Peyer's patch (tissue), 4 donors: Measurements from ENCODE around the gene ELOVL6.

Experiments
- POLR2A ChIP-seq, 2 donors: fragments of 450-650 bp; IDR thresholded peaks; one replicate each; pipeline ENCODE4 v1.5.1; 2017; ENCODE audit warnings: antibody characterized with exemption in 2 of 2, mild to moderate bottlenecking in 2 of 2, moderate library complexity in 2 of 2
- TF ChIP-seq, protein P1 (sequence below), 6 experiments: fragments of 450-650 bp in 4 of 6; fragments of 200-600 bp in 2 of 6; sonication (generic) in 1 of 6; IDR thresholded peaks; one replicate each; pipeline ENCODE4 v1.5.1; 2017 to 2019; ENCODE audit warnings: antibody characterized with exemption in 6 of 6, mild to moderate bottlenecking in 3 of 6, moderate library complexity in 1 of 6

DNA sequence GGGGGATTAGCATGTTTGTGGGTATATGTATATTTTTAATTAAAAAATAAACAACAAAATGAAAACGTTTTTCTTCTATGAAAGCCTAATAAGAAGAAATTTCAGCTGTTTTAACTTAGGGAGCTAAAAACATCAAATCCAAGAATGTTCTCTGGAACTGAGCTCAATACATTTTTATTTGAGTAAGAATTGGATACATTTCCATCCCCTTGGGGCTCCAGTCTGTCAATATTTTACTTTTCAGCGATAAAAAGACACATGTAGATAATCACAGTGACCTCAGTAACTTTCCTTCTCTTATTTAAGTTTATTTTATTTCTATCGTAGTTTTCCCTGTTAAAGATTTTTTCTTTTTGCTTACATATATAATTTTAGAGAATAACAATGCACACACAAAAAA lies 59.3 kb downstream of the ELOVL6 start:
- TF ChIP-seq, protein P1, sequence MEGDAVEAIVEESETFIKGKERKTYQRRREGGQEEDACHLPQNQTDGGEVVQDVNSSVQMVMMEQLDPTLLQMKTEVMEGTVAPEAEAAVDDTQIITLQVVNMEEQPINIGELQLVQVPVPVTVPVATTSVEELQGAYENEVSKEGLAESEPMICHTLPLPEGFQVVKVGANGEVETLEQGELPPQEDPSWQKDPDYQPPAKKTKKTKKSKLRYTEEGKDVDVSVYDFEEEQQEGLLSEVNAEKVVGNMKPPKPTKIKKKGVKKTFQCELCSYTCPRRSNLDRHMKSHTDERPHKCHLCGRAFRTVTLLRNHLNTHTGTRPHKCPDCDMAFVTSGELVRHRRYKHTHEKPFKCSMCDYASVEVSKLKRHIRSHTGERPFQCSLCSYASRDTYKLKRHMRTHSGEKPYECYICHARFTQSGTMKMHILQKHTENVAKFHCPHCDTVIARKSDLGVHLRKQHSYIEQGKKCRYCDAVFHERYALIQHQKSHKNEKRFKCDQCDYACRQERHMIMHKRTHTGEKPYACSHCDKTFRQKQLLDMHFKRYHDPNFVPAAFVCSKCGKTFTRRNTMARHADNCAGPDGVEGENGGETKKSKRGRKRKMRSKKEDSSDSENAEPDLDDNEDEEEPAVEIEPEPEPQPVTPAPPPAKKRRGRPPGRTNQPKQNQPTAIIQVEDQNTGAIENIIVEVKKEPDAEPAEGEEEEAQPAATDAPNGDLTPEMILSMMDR (IDR thresholded peaks at IDR 0.05) = no peak
- TF ChIP-seq POLR2A (IDR thresholded peaks at IDR 0.05) = no peak
